Right hindlimb (tissue), 1 donor: Measurements from ENCODE around the gene COMP.

Experiments used
- DNase-seq: peaks from one replicate; pipeline ENCODE4 v3.0.0-alpha.2; 2018

Gene COMP

DNA sequence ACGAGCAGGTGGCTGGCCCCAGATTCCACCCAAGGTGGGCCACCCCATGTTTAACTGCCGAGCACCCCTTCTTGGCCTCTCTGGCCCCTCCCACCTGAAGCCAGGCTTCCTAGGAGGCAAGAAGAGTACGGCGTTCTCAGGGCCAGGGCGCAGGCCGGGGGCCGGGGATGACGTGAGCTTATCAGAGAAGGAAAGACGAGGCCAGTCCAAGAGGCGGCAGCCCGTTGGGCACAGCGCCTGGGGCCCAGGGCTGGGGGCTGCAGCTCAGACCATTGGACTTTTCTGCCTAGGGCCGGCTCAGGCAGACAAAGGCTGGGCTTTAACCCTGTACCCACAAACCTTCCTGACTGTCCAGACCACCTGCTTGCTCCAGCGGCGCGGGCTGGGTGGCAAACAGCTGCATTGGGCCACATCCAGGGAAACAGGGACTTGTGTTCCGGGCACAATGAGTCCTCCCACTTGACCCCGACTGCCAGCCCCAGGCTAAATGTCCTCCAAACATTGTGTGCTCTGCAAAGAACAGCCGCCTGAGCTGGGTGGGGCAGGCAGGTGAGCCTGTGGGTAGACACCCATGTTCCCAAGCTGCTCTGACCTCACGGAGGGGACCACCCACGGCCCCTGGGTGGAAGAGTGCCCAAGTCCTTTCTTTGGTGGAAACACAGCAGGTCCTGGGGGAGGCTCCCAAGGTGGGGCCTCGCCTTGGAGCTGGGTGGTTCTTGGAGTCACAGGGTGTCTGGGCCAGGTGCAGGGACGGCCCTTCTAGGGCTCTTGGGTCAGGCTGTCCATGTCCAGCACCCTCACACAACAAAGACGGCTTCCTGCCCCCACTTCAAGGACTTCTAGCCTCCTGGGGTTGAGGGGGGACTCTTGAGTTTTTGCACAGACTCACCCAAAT, 21.9 kb downstream of the COMP start:
- DNase-seq = no peak

DNA sequence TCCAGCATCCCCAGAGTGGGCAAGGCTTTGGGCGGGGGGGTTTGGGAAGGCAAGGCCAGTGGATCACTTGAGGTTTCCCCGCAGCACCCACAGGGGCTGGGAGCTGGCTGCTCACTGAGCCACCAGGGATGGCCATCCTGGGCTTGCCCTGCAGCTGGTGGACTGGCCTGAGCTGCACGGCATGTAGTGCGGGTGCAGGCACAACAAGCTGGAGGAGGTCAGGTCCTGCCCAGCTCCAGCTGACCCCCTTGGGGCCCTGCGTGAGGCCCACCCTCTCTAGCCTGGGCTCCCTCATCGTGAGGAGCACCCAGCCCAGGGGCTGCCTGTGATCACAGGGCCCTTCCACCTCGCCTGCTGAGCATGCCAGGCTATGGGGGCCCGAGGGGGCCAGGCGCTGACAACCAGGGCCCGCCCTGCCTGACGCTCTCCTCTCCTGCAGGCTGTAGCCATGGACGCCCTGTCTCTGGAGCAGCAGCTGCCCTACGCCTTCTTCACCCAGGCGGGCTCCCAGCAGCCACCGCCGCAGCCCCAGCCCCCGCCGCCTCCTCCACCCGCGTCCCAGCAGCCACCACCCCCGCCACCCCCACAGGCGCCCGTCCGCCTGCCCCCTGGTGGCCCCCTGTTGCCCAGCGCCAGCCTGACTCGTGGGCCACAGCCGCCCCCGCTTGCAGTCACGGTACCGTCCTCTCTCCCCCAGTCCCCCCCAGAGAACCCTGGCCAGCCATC, 22.9 kb downstream of the COMP start:
- DNase-seq = no peak

DNA sequence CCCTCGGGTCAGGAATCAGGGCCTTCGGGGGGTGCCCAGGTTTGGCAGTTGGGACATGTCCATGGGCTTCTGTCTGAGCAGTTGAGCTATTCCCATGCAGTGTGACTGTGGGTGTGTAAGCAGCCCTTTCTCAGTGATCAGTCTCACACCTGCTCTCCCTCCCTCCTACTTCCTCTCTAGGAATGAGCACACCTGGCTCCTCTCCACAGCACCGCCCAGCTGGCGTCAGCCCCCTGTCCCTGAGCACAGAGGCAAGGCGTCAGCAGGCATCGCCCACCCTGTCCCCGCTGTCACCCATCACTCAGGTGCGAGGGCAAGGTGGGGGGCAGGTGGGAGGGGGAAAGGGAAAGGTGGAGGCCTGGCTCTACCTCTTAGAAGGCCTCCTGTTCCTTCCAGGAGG, 25.9 kb downstream of the COMP start:
- no peak for DNase-seq

DNA sequence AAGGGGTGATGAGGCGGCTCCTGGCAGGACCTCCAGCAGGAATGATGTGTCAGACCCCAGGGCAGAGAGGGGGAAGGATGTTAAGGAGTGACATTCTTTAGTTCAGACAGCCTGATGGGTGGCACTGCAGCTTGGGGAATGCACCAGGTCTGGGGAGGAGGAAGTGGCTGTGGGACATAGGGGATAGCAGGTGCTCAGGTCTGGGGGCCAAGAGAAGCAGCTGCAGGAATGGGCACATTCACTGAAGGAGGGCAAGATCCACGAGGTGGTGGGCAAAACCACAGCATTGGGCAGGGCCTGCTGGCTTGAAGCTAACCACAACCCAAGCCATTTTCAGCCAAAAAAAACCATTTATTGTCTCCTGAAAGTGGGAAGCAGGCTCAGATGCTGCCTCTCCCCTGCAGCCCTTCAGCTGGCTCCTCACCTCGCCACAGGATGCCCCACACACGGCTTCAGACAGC, 26.5 kb downstream of the COMP start:
- DNase-seq = no peak

DNA sequence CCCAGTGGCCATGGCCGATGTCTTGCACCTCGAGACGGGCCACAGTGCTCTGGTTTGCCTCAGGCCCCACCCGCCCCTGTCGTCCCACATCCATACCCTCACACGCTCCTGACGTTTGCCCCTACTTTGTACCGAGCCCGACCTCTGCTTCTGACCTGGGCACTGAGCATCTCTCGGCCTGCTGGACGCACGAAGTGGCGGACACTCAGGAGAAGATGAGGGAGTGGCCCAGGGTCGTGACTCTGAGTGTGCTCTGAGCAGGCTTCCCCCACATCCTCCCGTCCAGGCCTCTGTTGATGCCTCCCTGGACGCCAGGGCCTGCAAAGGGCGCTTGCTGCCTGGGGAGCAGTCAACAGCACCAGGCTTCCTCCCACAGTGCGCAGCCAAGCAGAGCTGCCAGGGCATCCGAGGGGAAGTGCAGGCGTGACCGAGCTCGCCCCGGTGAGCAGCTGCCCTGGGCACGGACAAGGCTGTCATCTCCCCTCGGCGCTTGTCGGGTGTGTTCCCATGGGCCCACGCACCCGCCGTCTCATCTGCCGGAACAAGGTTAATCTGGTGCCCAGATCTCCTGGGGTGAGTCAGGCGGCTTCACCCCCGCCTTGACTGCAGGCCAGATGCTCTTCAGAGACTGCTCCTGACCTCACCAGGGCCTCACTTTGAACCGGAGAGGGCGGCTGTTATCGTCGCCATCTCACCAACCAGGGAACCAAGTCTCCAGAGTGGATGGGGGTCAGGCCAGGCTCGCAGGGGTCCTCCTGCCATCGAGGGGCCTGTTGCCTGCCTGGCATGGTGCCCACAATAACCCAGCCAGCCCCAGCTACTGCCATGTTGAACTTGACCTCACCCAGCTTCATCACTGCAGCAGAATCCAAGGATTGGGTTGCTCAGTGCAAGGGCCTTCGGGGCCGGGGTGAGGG, 27.2 kb downstream of the COMP start:
- no peak for DNase-seq

DNA sequence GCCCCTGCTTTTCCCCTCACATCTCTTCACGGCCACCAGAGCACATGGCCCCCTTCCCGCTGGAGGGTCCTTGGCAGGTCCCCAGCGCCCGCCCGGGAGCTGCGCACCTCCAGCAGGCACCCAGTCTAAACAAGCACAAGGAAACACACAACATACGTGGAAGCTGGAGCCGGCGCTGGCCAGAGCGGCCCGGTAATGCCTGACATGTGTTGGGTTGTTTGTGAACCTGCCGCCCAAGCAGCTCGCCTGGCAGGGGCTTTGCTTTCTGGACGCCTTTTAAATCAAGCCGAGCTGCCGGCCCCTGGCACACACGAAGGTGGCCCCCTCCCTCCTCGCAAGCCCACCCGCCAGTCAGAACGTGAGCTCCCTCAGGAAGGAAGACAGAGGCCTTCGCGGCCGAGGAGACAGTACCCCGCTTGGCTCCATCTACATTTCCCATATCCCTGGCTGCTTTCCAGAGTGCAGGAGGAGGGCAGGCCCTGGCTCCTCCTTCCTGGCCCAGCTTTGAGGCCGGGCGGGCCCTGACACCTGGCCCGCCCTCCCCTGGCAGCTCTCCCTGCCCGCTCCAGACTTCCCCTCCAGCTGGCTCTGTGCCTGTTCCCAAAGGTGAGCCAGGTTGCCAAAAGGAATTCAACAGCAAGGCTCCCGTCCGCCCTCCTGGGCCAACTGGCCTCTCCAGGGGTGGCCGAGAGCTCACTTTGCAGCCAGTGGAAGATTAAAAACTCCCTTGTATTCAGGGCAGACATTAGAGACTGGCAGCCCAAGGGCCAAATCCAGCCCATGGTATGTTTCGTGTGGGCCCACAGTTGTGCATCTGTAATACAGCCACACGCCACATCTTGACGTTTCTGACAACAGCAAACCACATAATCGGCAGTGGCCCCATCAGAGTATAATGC, 28.7 kb downstream of the COMP start:
- peak; percentile 88 for DNase-seq

DNA sequence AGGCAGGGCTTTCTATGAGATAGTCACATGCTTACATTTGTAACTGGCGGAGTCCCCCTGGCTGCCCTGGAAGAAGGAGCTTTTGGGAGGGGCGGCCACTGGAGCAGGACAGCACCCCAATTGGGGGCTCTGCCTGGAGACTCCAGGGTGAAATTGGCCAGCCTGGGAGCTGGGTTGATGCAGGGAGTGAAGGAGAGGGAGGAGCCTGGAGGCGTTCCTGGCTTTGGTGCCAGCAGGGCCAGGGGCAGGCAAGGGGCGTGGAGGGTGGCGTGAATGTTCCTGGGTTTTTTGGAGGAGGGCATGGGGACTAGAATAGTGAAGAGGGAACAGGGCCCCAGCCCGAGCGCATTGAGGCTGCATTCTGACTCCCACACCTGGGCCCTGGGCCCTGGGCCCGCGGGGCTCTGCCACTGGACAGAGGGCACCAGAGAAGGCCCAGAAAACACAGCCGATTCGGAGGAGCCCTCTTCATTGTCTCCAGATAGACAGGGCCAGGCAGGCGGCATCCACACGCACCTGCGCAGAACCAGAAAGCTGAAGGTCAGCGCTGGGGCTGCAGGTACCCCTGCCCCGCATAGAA, 29.5 kb downstream of the COMP start:
- DNase-seq = no peak

DNA sequence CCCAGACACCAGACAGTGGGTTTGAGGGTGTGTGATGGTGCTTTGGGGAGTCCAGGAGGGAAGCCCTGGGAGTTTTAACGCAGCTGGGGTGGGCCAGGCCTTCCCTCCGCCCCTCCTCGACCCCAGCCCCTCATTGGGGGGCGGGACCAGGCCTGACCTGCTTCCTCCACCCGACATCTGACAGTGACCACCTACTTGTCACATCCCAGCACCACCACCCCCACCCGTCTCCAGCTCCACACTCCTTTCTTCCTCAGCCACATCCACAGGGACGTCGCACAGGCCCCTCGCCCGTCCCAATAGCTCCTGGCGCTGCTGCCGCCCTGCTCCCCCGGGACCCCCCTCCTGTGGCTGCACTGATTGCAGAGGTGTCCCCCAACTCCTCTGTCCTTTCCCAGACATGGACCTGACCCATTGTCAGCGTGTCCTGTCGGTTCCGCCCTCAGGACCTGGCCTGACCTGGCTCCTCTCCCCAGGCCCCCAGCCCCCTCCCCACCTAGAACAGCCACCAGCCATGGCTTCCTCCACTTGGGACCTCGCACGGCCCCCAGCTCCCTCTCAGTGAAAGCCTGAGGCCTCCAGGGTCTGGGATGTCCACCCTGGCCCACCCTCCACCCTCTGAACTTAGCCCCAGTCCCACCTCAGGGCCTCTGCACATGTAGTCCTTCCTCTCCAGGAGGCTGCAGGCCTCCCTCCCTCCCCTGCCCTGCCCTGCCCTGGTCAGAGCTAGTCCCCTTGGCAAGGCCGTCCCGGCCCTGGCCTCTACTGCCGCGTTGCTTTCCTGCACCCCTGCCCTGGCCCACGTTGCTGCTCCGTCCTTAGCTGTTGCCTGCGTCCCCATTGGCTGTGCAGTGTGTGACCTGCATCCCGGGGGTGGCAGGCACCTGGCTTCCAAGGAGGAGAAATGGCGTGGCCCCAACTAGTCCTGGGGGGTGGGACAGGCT, 30.4 kb downstream of the COMP start:
- no peak for DNase-seq

DNA sequence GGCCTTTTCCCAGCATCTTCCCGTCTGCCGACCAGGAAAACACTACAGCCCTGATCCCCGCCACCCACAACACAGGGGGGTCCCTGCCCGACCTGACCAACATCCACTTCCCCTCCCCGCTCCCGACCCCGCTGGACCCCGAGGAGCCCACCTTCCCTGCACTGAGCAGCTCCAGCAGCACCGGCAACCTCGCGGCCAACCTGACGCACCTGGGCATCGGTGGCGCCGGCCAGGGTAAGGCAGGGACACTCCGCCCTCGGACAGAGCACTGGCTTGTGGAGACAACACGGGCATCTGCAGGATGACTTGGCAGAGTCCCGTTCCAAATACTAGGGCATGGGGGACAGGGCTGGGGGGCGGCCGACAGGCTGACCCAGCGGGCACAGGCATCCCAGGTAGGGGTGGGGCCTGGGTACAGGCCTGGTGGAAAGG, 31.1 kb downstream of the COMP start:
- no peak for DNase-seq

DNA sequence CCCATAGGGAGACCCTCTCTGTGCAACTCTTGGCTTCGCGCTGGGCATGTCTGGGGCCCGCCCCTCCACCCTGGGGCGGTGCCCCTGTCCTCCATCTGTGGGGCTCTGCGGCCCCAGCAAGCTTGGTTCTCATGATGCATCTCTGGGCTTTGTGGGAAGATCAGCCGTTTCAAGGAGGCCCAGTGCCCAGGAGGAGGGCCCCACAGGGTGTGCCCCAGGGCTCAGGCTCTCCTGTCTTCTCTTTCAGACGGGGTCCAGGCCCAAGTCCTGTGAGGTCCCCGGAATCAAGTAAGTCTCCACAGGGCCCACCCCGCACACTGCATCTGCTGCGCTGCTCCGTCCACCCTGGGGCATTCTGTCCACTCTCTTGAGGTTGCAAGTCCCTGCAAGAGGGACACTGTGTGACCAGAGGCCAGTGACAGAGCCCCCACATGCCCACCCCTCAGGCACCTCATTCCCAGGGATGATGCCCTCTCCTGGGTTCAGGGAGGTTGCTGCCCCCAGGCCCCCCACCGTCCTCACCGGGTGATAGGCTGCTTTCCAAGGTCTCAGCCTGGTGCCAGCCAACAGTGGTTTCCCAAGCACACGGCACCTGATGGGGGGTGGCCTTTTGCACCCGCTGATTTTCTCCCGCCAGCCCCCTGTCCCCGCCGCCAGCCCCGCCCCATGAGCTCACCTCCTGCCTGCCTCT, 31.7 kb downstream of the COMP start:
- DNase-seq = no peak

DNA sequence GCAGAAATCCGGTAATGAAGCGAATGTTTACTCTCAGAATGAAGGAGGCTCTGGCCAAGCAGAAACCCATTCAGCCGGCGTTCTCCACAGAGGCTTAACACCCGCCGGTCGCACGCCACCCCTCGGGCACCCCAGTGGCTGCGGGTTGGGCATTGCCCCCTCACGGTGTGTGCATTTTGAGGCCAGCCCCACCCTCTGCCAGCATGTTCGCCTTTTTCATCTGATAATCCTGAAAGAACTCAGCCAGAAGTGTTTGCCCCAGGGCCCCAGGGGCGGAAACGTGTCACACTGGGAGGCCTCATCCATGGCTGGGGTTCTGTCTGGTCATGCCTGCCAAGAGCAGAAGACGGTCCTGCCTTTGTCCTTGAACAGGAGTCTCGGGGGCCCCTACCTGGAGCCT, 34.2 kb downstream of the COMP start:
- no peak for DNase-seq

DNA sequence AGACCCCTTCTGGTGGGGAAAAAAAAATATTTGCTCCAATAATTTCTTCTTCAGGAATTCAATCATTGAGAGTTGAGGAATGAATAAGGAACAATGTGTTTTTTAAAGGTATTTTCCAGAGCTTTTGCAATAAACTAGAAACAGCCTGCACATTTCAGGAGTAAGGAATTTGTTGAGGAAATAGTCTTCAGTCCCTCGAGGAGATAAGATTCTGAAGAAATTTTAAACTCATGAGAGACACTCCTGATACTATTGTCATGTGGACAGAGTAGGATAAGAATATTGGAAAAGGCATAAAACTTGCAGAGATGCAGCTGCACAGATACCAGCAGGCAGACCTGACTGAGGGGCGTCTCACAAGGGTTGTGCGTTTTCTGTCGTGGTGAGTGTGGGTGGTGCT, 36.6 kb downstream of the COMP start:
- DNase-seq = no peak

DNA sequence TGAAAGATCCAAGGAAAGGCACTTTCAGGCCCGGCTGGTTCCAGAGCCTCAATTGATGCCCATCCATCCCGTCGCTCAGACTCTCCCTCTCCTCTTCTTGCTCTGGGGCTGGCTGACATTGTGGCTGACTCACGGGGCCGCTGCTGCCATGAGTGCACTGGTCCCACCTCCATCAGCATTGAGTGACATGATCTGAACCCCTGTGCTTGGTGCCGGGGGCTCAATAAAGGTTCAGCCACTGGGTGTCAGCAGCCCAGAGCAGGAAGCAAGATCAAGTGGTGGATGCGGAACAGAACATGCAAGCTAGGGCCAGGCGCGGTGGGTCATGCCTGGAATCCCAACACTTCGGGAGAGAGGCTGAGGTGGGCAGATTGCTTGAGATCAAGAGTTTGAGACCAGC, 39.5 kb downstream of the COMP start:
- DNase-seq = no peak

DNA sequence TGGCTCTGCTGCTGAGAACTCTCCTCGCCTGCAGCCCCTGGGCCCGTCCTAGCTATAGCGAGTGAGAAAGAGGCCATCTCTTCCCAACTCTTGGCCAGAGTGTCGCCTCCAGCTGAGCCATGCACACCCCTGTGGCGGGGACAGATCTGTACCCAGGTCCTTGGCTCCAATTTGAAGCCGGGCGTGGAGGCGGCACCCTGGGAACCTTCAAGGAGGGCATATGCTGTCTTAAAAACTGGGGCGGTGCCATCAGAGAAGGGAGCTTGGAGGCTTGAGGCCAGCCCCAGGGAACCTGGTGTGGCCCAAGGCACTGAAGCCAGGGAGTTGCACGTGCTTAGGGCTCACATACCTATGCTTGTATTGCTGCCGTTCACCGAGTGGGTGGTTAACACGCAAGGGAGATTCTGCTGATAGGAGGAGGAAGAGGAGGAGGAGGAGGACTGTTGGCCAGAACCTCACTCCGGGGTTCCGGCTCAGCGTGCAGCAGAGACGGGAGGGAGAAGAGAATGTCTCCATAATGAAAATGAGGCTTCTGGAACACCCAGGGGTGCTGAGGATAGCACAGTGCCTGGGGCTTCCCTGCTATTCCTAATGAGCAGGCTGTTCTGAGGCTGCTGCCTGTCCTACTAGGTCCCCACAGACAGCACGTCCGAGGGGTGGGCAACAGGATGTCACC, 40.7 kb downstream of the COMP start:
- no peak for DNase-seq

DNA sequence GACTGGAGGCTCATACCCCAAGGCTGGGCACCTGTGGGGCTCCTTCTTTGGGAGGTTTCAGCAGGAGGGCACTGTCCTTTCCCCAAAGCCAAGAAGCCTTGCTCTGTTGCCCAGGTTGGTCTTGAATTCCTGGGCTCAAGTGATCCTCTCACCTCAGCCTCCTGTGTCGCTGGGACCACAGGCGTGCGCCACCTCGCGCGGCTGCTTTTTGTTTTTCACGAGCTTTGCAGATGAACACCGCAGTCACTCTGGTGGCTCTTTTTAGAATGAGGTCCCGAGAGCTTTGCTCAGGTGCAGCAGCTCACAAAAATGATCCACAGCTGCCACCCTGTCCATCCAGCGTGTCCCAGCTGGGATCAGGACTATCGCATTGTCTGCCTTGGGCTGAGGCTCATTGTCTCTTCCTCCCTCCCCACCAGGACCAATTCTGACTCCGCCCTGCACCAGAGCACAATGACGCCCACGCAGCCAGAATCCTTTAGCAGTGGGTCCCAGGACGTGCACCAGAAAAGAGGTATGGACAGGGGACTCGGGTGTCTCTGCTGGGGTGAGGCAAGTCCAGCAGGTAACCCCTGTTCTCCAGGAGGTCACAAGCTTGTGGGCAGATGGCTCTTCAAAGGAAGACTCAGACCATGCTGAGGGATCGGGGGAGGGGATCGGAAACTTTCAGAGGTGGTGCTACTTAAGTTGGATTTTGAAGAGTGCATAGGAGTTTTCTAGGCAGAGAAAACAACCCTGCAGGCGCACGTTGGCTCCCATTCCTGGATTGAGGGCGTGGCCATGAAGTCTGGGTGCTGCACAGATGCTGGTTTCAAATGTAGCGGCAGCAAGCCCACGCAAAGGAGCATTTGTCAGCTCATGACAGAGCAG, 41.5 kb downstream of the COMP start:
- no peak for DNase-seq

DNA sequence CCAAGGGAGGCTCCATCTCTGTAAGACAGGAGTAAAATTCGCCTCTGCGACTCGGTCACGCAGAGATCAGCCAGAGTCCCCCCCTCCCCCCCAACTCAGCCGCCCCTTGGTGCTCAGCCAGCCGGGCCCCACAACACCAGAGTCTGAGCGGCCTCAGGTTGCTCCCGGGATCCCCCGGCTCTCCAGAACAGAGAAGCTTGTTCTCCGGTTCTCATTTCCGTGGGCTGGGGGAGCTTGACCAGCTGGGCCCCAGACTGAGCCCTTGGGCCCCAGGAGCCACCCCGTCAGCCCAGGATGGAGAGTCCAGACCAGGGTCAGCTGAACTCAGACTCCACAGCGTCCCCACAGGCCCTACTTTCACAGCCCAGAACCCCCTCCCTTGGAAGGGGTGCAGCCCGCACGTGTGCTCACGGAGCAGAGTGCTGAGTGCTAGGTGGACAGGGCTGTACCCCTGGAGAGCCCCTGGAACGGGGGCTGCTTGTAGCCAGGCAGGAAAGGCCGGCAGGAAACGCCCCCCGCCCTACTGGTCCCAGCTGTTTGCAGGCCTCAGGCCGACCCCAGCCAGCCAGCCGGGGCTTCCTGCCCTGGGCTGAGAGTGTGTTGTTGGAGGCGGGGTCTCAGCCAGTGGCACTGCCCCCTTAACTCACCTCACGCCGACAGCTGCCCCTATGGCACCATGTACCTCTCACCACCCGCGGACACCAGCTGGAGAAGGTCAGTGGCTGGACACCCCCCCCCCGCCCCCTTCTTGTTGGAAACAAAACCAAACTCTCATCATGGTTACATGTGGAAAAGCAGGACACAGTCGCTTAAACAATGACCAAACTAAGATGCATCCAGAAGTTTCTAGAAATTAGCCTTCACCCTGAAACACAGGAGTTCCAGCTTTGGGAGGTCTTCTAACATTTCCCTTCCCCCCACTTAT, 44.4 kb downstream of the COMP start:
- peak; percentile 87 for DNase-seq

DNA sequence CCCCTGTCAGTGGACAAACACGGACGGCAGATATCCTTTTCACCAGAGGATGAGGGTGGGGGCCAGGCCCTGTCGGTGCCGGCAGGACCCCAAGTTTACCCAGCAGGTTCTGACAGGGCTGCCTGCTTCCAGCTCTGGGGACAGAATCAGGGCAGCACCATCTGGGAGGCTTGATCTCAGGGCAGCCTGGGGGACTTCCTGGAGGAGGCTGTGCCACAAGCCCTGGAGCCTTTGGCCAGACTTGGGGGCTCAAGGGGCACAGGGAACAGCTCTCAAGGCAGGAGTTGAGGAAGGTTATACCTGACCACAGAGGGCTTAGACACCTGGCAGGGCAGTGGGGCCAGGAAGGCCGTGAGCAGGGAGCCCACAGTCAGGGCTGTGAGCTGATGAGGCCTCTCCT, 45.2 kb downstream of the COMP start:
- no peak for DNase-seq
